Activated CD4-positive, alpha-beta T cell treated with anti-CD3 and anti-CD28 coated beads, Interleukin-2, amount 50 U/mL, for 4 hours (primary cell): ENCODE results near the gene RIPK4.

Source experiments
- DNase-seq, 2 experiments: peaks; one replicate each; pipeline ENCODE4 v3.0.0-alpha.2; 2020

RIPK4 gene

GRCh38 chr21:41752231-41752681 is 14.6 kb downstream of the RIPK4 start:
- DNase-seq, result no peak

- no peak for DNase-seq
Observed at GRCh38 chr21:41751611-41752011, 15.2 kb downstream of the RIPK4 start.

GRCh38 chr21:41750532-41751151 is 16.2 kb downstream of the RIPK4 start:
- no peak for DNase-seq

- DNase-seq, result no peak
Observed at GRCh38 chr21:41750051-41750450, 16.8 kb downstream of the RIPK4 start.

- no peak for DNase-seq
Observed at GRCh38 chr21:41749286-41749685, 17.6 kb downstream of the RIPK4 start.

GRCh38 chr21:41747943-41748738 is 18.7 kb downstream of the RIPK4 start:
- no peak for DNase-seq

GRCh38 chr21:41746744-41747006 is 20.2 kb downstream of the RIPK4 start:
- no peak for DNase-seq

- no peak for DNase-seq
Observed at GRCh38 chr21:41745971-41746743, 20.7 kb downstream of the RIPK4 start.

- DNase-seq, result no peak
Observed at GRCh38 chr21:41745026-41745820, 21.6 kb downstream of the RIPK4 start.

- no peak for DNase-seq
Observed at GRCh38 chr21:41744028-41744930, 22.6 kb downstream of the RIPK4 start.

- no peak for DNase-seq
Observed at GRCh38 chr21:41743321-41744027, 23.4 kb downstream of the RIPK4 start.

- DNase-seq, result no peak
Observed at GRCh38 chr21:41742073-41742875, 24.6 kb downstream of the RIPK4 start.

- DNase-seq, result no peak
Observed at GRCh38 chr21:41741253-41742072, 25.4 kb downstream of the RIPK4 start.

- DNase-seq, result no peak
Observed at GRCh38 chr21:41740604-41741252, 26.1 kb downstream of the RIPK4 start.

- DNase-seq, result no peak
Observed at GRCh38 chr21:41739936-41740335, 26.9 kb downstream of the RIPK4 start.

- DNase-seq, result no peak
Observed at GRCh38 chr21:41739011-41739410, 27.8 kb downstream of the RIPK4 start.

- no peak for DNase-seq
Observed at GRCh38 chr21:41737651-41738324, 29.1 kb downstream of the RIPK4 start.

GRCh38 chr21:41736423-41736822 is 30.4 kb downstream of the RIPK4 start:
- DNase-seq, result no peak
